Activated T-cell treated with anti-CD3 and anti-CD28 coated beads for 4 hours (primary cell): ENCODE measurements around the gene ATIC.

ENCODE experiments used
- DNase-seq: peaks from one replicate; pipeline ENCODE4 v3.0.0-alpha.2; 2020

ATIC gene

DNA sequence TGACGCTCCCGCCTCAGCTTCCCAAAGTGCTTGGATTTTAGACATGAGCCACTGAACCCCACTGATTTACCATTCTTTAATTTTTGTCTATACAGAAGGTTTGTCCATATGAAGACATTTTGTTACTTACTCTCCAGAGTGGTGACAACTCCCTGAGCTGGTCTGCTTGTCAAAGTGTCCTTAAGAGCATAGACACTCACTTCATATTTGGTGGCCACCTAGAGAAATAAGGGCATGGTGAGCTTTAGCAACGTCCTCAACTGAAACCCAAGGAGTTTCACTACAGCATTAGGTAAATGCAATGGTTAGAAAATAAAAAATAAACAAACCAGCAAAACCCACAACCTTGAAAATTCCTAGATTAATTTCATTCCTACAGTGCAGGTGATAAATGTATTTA, 66.2 kb downstream of the ATIC start:
- no peak for DNase-seq

DNA sequence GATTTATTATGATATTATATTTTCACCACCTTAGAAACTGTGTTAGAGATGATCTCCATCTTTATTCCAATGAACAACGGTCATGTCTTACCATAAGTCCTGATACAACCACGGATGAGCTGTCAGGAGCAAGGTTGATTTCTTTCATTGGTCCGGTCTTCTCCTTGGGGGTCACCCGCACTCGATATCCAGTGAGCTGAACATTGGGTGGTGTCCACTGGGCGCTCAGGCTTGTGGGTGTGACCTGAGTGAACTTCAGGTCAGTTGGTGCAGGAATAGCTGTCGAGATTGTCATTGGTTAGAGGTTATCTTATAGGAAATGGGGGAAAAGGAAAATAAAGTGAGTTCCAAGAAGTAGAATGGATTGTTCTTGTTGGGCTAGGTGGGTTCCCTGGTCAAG, 67.2 kb downstream of the ATIC start:
- DNase-seq: no peak

DNA sequence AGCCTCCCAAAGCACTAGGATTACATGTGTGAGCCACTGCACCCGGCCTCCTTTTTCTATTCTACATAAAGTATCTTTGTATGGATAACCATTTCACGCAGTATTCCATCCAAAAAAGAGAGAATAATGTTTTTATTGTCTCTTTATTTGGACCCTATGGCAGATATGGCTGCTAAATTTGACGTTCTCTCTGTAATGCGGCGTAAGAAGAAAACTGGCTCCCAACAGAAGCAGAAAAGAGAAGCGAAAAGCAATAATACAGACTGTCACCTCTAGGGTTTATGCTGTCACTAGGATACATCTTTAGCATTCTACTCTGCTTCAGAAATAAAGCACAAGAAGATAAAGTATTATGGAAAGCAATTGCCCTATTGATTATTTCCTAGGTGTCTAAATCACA, 68.1 kb downstream of the ATIC start:
- no peak for DNase-seq

GRCh38 chr2:215380699-215381098, 68.8 kb downstream of the ATIC start:
- DNase-seq: no peak

- no peak for DNase-seq
These were observed 70.2 kb downstream of the ATIC start for GRCh38 chr2:215382011-215382410.

DNA sequence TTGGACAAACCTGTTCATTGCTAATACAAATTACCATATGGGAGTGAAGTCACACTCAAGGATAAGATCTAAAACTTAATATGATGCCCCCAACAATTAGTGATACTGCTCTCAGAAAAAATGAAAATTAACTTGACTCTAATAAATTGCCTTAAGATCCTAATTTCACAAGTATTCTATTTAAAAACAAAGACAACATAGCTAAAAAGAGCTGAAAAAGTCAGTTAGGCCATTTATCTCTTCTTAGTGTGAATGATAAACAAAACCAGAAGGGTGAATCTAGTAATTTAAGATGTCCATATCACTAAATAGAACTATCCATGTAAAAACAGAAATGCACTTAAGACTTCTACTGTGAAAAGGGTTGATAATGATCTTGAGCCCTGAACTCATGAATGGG, 70.6 kb downstream of the ATIC start:
- DNase-seq: no peak

- DNase-seq: no peak
These were observed 71.9 kb downstream of the ATIC start for GRCh38 chr2:215383652-215384279.

DNA sequence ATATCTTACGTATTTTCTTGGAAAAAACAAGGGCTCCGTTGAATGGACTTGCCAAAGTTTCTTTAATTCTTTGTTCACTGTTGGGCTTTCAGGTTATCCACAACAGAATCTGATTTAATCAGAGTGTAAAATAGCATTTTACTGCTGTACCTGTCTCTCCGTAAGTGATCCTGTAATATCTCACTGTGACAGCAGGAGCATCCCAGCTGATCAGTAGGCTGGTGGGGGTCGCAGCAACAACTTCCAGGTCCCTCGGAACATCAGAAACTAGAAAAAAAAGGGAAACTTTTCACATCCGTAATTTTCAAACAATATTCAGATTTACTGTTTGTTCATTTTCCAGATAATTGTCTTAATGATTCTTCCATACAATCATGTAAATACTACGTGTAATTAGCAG, 72.9 kb downstream of the ATIC start:
- DNase-seq: no peak

- no peak for DNase-seq
These were observed 74.7 kb downstream of the ATIC start for GRCh38 chr2:215386566-215386965.

DNA sequence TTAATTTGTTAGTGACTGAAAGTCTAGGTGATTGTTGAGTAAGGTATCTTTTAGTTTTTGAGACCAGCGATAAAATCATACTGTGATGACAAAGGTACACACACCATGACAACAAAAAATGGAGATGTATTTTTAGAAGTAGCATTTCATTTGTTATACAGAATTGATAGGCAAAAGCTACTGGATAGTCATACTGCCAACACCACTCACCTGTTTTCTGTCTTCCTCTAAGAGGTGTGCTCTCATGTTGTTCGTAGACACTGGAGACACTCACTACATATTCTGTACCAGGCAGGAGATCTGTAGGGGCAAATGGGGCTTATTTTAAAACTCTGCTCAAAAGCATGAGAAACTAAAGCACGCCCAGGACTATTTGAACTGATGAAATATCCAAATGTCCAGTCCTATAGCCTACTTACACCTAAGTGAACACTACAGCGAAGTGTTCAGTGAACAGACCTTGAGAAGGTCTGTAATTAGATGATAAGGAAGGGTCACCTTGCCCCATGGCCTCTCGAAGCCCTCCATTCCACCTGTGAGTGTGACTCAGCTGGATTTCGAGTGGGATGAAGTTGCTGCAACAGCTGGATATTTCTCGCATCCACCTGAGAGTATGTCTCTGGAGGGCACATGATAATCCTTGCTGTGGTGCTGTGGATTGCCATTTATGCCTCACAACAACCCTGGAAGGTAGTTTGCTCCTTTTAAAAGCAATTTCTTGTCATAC, 76.3 kb downstream of the ATIC start:
- no peak for DNase-seq

- no peak for DNase-seq
These were observed 78.7 kb downstream of the ATIC start for GRCh38 chr2:215390550-215390913.

DNA sequence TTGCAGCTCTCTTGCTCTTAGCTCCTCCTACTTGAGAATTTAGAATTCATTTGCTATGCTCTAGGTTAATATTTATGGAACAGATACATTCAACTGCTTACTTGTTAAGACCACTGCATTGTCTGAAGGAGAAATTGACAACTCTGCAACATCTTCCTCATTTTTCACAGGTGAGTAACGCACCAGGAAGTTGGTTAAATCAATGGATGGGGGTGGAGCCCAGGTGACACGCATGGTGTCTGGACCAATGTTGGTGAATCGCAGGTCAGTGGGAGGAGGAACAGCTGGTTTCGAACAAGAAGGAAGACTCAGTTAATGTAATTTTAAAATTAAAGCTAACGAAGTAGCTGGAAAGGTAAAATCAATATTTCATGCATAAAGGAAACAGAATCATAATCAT, 79.7 kb downstream of the ATIC start:
- DNase-seq: no peak

GRCh38 chr2:215392164-215392563, 80.3 kb downstream of the ATIC start:
- DNase-seq: no peak

DNA sequence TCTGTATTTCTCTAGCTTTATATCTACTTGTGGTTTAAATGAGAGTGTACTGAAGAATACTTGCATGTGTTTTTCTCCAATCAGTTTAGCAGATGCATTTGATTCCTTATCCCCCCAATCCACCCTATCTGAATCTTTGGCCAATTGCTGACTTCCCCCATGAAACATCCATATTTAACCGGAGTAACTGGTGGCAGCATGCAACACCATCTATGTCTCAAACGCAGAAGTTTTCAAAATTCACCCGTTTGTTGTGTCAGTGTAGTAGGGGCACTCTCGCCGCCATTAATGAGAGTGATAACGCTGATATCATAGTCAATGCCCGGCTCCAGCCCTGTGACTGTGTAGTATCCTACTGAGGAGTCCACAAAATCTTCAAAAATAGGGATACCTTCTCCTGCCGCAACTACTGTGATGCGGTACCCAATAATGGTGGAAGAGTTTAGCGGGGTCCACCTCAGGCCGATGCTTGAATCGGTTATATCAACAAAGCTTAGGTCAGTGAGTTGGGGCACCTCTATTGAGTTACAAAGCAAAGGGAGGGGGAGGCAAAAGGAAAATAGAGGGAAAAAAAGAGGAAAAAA, 80.9 kb downstream of the ATIC start:
- no peak for DNase-seq

GRCh38 chr2:215394102-215394805, 82.4 kb downstream of the ATIC start:
- no peak for DNase-seq

- no peak for DNase-seq
These were observed 84.0 kb downstream of the ATIC start for GRCh38 chr2:215395687-215396460.

GRCh38 chr2:215396595-215397313, 84.9 kb downstream of the ATIC start:
- no peak for DNase-seq

DNA sequence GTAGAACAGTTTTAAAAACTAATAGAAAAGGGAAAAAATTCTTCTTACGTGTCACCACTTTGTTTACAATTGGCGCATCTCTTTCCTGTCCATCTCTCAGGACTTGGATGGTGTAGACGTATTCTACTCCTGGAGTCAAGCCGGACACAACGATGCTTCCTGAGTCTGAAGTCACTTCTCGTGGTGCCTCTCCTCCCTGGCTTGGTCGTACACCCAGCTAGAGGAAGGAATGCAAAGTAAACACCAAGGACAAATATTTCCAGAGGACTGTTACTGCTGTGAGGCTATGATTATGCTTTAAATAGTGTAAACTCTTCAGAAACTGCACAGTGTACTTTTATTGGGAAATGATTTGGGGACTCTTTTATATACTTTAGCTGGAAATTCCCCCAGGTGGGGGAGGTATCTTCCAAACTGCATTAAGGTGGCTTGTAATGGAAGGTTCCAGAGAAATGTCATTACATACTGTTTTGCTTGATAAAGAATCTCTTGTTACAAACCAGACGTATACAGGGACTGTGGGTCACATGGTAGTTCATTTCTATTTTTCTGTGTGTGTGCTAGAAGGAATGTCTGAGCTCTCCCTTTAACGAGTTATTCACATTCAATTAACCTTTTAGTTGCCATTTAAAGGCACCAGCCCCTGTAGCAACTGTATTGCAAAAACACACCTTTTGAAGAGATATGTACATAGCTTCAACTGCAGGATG, 85.9 kb downstream of the ATIC start:
- DNase-seq: no peak

- no peak for DNase-seq
These were observed 87.3 kb downstream of the ATIC start for GRCh38 chr2:215399067-215399716.
